Measurements from ENCODE around the gene CYP21A2. TPM values are rescaled to one million over a fixed set of nuclear protein-coding genes. Genes with fewer than 3 reads are reported as not detected.
"Not testable (repeated sequence)": the region's sequence is repeated elsewhere in the genome, so short reads cannot be mapped to it uniquely, and the experiment has no call there.

The CYP21A2 gene
- not detected for total RNA-seq

GRCh38 chr6:32037598-32038524 is at the start of gene CYP21A2:
CYP21A2 (plus strand) TSS chr6:32038415; CDS start chr6:32038423, 8 bp downstream.
- not testable (repeated sequence) for DNase-seq

GRCh38 chr6:31989363-31989762 is 48.9 kb upstream of the CYP21A2 start:
- not testable (repeated sequence) for DNase-seq

DNA sequence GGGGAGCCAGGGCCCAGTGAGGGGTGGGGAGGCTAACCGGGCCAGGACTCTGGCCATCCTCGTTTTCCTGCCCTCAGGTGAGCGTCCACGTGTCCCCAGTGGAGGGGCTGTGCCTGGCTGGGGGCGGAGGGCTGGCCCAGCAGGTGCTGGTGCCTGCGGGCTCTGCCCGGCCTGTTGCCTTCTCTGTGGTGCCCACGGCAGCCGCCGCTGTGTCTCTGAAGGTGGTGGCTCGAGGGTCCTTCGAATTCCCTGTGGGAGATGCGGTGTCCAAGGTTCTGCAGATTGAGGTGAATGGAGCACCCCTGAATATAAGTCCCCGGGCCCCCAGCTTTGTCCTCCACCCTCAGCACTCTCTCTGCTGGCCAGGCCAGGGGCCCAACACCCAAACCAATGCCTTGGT is 43.8 kb upstream of the CYP21A2 start:
- not testable (repeated sequence) for DNase-seq

DNA sequence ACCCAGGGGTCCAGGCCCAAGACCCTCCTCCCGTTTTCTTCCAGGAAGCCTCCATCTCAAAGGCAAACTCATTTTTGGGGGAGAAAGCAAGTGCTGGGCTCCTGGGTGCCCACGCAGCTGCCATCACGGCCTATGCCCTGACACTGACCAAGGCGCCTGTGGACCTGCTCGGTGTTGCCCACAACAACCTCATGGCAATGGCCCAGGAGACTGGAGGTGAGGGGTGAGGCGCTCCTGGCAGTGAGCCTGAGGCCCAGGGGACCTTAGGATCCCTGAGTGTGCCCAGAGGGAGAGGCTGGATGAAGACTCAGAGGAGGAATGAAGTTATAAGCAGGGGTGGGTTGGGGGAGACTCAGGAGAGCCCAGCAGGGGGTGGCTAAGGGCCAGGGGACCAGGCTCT is 41.8 kb upstream of the CYP21A2 start:
- not testable (repeated sequence) for DNase-seq

DNA sequence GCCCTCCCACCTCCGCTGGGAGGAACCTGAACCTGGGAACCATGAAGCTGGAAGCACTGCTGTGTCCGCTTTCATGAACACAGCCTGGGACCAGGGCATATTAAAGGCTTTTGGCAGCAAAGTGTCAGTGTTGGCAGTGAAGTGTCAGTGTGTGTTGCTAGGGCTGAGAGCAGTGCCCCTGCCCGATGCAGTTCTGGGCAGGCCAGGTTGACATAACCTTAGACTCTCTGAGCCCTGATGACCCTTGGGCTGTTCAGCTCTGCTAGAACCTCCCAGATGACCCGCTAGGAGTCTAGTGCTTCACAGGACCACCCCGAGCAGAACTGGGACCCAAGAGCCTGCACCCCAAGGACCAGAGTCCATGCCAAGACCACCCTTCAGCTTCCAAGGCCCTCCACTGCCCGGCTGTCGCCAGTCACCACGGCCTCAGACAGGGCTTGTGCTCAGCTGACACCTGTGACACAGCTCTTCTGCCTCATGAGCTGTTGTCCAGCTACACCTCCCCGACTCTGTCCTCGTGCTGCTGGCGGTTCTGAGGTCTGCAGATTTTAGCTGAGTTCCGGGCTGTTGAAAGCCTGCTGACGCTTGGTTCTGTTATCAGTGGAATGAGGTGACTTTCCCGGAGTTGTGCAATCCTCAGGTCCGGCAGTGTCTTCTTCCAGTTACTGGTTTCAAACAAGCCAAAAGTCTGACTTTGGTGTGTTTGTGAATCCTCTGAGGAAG is 35.5 kb upstream of the CYP21A2 start:
- not testable (repeated sequence) for DNase-seq

- not testable (repeated sequence) for DNase-seq
Measured at GRCh38 chr6:32003301-32003700, 34.9 kb upstream of the CYP21A2 start.

DNA sequence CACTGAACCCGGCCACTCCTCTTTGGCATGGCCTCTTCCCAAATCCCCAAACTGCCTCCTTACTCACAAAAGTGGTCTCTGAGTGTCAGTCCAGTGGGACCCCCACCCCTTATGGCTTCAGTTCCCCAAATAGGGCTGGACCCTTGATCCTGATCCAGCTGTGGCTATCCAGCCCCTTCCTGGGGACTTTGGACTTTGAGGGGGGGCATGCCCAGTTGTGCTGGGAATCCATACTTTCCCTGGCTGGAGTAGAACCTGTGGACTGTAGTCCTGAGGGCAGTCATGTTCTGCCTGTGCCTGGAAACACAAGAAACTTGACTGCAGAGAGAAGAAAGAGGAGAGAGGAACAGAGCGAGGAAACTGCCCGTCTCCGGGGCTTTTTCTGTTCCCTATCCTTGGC is 33.8 kb upstream of the CYP21A2 start:
- DNase-seq, result not testable (repeated sequence)

DNA sequence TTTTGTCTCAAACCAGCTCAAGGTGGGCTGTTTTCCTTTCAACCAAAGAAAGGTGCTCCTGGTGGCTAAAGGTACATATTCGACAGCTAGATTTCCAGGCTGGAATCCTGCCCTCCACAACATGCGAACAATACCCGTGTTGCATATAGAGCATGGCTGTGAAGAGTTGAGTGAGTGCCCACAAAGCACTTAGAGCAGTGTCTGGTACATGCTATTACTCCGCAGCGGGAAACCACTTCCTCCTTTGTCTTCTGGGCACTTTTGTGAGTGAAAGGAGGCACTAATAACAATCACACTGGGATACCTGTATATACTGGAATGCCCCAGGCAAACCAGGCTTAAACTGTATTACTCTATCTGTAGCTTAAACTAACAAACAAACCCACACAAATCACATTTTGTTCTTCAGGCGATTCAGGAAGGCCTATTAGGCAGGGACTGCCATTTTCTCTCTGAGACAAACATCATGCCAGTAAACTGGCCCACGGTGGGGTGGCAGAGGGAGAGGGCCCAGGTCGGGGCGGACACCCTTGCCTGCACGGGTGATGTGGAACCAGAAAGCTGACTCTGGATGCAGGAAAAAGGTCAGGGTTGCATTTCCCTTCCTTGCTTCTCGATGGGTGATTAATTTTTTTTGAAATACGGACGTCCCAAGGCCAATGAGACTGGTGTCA is 33.2 kb upstream of the CYP21A2 start:
- not testable (repeated sequence) for DNase-seq

- not testable (repeated sequence) for DNase-seq
Measured at GRCh38 chr6:32005538-32005880, 32.7 kb upstream of the CYP21A2 start.

GRCh38 chr6:32005991-32006529 is 32.2 kb upstream of the CYP21A2 start:
- not testable (repeated sequence) for DNase-seq

DNA sequence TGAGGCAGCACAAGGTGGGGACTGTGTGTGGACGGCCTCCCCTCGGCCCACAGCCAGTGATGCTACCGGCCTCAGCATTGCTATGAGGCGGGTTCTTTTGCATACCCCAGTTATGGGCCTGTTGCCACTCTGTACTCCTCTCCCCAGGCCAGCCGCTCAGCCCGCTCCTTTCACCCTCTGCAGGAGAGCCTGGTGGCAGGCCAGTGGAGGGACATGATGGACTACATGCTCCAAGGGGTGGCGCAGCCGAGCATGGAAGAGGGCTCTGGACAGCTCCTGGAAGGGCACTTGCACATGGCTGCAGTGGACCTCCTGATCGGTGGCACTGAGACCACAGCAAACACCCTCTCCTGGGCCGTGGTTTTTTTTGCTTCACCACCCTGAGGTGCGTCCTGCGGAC is 31.1 kb upstream of the CYP21A2 start:
- DNase-seq, result not testable (repeated sequence)

- not testable (repeated sequence) for DNase-seq
Measured at GRCh38 chr6:32008037-32008436, 30.2 kb upstream of the CYP21A2 start.

DNA sequence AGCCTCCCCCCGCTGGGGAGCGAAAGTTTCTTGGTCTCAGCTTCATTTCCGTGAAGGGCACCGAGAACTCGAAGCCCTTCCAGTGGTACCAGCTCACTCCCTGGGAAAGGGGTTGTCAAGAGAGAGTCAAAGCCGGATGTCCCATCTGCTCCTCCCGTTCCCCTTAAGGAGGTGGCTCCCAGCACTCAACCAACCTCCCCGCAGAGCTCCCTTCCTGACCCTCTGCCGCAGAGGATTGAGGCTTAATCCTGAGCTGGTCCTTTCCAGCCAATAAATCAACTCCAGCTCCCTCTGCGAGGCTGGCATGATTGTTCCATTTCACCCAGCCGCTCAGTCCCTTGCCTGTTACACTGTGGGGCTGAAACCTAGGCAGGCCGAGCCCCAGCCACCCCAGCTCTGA is 29.6 kb upstream of the CYP21A2 start:
- DNase-seq, result not testable (repeated sequence)

GRCh38 chr6:32009537-32009936 is 28.7 kb upstream of the CYP21A2 start:
- not testable (repeated sequence) for DNase-seq

DNA sequence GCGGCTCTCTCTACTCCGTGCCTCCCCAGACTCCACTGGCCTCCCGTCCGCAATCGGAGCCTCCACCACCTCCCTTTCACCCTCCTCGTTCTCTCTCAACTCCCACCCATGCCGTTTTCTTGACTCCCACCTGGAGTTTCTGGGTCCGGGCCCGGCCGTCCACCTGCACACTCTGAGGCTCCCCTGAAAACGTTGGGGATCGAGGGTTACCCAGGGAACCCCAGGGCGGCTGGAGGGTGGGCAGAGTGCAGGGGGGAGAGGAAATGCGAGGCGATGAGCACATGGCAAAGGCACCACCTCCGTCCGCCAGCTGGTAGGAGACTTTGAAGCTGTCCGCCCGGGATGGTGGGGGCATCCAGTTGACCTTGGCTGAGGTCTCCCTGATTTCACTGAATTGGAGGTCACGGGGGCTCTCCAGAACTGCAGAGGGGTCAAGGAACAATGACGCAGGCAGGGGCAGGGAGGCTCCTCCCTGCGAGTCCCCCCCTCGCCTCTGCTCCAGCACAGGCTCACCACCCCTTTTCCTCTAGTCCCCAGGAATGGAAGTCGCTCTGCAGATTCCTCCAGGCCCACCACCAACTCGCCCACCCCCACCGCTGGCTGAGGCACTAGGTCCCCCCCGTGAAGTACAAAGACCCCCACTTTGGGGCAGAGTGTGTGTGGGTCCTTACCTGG is 27.2 kb upstream of the CYP21A2 start:
- DNase-seq, result not testable (repeated sequence)

DNA sequence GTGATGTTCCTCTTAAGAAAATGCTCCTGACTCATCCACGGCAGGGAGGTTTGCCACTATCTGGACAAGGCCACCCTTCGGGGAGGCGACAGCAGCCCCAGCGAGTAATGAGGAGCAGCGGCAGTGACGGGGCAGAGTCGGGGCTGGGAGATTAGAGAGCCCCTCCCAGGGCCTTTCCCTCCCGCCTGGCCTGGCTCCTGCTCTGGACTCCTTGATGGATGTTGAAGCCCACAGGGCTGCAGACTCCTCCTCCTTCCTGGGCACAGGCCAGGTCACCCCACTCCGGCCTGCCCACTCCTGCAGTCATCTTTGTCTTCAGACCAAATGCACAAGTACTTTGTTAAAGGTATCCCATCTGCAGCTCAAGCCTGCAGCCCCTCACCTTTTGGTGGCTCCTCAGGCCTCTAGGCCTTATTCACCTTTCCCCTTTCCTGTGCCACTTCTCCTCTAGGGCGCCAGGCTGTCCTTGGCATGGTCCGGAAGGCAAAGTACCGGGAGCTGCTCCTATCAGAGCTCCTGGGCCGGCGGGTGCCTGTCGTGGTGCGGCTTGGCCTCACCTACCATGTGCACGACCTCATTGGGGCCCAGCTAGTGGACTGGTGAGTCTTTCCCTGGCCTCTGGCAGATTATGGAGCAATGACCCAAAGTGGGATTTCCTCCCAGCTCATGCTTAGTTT is 25.1 kb upstream of the CYP21A2 start:
- not testable (repeated sequence) for DNase-seq

GRCh38 chr6:32013738-32014137 is 24.5 kb upstream of the CYP21A2 start:
- not testable (repeated sequence) for DNase-seq

- DNase-seq, result not testable (repeated sequence)
Measured at GRCh38 chr6:32014547-32014946, 23.7 kb upstream of the CYP21A2 start, which contains the start of gene C4B. C4B (plus strand) TSS chr6:32014795; CDS start chr6:32014846, 51 bp downstream.

DNA sequence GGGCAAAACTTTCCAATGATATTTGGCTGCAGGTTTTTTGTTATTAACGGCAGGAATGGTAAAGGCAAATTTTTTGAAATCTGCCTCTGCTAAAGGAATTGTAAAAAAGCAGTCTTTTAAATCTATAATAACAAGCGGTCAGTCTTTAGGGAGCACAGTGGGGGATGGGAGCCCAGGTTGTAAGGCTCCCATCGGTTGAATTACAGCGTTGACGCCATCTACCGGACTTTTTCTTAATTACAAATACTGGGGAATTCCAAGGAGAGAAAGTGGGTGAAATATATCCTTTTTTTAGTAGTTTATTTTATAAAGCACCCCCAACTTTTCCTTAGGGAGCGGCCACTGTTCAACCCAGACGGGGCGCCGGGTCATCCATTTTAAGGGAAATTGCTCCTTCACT is 16.1 kb upstream of the CYP21A2 start:
- not testable (repeated sequence) for DNase-seq

- DNase-seq, result not testable (repeated sequence)
Measured at GRCh38 chr6:32028631-32029030, 9.6 kb upstream of the CYP21A2 start.

DNA sequence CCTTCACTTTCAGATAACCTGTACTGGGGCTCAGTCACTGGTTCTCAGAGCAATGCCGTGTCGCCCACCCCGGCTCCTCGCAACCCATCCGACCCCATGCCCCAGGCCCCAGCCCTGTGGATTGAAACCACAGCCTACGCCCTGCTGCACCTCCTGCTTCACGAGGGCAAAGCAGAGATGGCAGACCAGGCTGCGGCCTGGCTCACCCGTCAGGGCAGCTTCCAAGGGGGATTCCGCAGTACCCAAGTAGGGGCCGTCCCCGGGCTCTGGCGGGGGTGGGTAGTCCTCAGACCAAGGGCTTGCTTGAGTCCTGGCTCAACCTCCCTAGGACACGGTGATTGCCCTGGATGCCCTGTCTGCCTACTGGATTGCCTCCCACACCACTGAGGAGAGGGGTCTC is 8.7 kb upstream of the CYP21A2 start:
- DNase-seq, result not testable (repeated sequence)

Measured in skin of body (tissue), 2 donors.